GM23338 (cell line): ENCODE results near the gene ATP6V0A4. TPM values are rescaled to one million over a fixed set of nuclear protein-coding genes. Genes with fewer than 3 reads are reported as not detected.

Experiments
- ATAC-seq: fragments of 200-7000 bp; cut with Tn5 transposase; 3 replicates; pipeline ENCODE4 v1.9.1; 2020
- DNase-seq: peaks from one replicate; pipeline ENCODE4 v3.0.0-alpha.2; 2015; ENCODE audit warnings: low spot score
- H2AFZ ChIP-seq: fragments of 200-600 bp; sonication (generic); 2 replicates; pipeline ENCODE4 v1.8.0; 2016; ENCODE audit warnings: antibody characterized with exemption, mild to moderate bottlenecking, moderate library complexity
- H3F3A ChIP-seq: fragments of 200-600 bp; sonication (generic); replicated peaks from 2 replicates; pipeline ENCODE4 v1.8.0; 2017; ENCODE audit warnings: antibody characterized with exemption, mixed run types, low read depth
- H3K27ac ChIP-seq: fragments of 200-600 bp; sonication (generic); 2 replicates; pipeline ENCODE4 v1.6.1; 2016; ENCODE audit warnings: low read depth
- H3K27me3 ChIP-seq: fragments of 200-600 bp; sonication (generic); 2 replicates; pipeline ENCODE4 v1.8.0; 2016; ENCODE audit warnings: mild to moderate bottlenecking, mixed run types, moderate library complexity; ENCODE audit not compliant: insufficient read depth
- H3K36me3 ChIP-seq: fragments of 200-600 bp; sonication (generic); 2 replicates; pipeline ENCODE4 v1.8.0; 2016; ENCODE audit warnings: mild to moderate bottlenecking; ENCODE audit not compliant: insufficient read depth
- H3K4me1 ChIP-seq: fragments of 200-600 bp; sonication (generic); 2 replicates; pipeline ENCODE4 v1.8.0; 2016; ENCODE audit warnings: mild to moderate bottlenecking, moderate library complexity; ENCODE audit not compliant: insufficient read depth
- H3K4me2 ChIP-seq: fragments of 200-600 bp; sonication (generic); 2 replicates; pipeline ENCODE4 v1.7.1; 2017; ENCODE audit warnings: mixed run types
- H3K4me3 ChIP-seq: fragments of 200-600 bp; sonication (generic); 2 replicates; pipeline ENCODE4 v1.6.1; 2016; ENCODE audit warnings: mixed run types
- H3K79me2 ChIP-seq: fragments of 200-600 bp; sonication (generic); replicated peaks from 2 replicates; pipeline ENCODE4 v1.8.0; 2017; ENCODE audit warnings: mild to moderate bottlenecking; ENCODE audit not compliant: insufficient read depth
- H3K9me2 ChIP-seq: fragments of 200-600 bp; sonication (generic); 2 replicates; pipeline ENCODE4 v1.8.0; 2017; ENCODE audit not compliant: insufficient read depth
- H4K20me1 ChIP-seq: fragments of 200-600 bp; sonication (generic); replicated peaks from 2 replicates; pipeline ENCODE4 v1.8.0; 2017; ENCODE audit warnings: mild to moderate bottlenecking; ENCODE audit not compliant: insufficient read depth
- H3K27ac Mint-ChIP-seq: 2 replicates; pipeline ENCODE4 v1.8.0; 2020; ENCODE audit warnings: inconsistent platforms, mild to moderate bottlenecking, moderate library complexity, mixed read lengths
- H3K27me3 Mint-ChIP-seq: 3 replicates; pipeline ENCODE4 v1.8.0; 2022; ENCODE audit warnings: low read depth, mild to moderate bottlenecking, moderate library complexity, mixed read lengths, inconsistent platforms; ENCODE audit not compliant: insufficient read depth, poor library complexity
- H3K36me3 Mint-ChIP-seq: 3 replicates; pipeline ENCODE4 v1.8.0; 2021; ENCODE audit warnings: low read depth, mild to moderate bottlenecking, inconsistent platforms, moderate library complexity, mixed read lengths
- H3K4me1 Mint-ChIP-seq: 3 replicates; pipeline ENCODE4 v1.8.0; 2020; ENCODE audit warnings: mild to moderate bottlenecking, inconsistent platforms, mixed read lengths
- H3K4me3 Mint-ChIP-seq: 3 replicates; pipeline ENCODE4 v1.8.0; 2021; ENCODE audit warnings: moderate library complexity, mild to moderate bottlenecking, inconsistent platforms, mixed read lengths
- H3K9me3 Mint-ChIP-seq: 3 replicates; pipeline ENCODE4 v1.8.0; 2020; ENCODE audit warnings: moderate library complexity, mild to moderate bottlenecking, inconsistent platforms, mixed read lengths
- CREB1 ChIP-seq: fragments of 250-450 bp; sonication (Bioruptor Pico); IDR thresholded peaks from 2 replicates; pipeline ENCODE4 v1.5.0; 2020; ENCODE audit warnings: low read depth, mild to moderate bottlenecking, moderate library complexity
- CTCF ChIP-seq, 2 experiments: fragments of 200-600 bp in 1 of 2; sonication (generic) in 1 of 2; conservative IDR thresholded peaks; 2 replicates each; pipeline versions ENCODE4 v1.5.1 to v1.6.1; 2016 to 2017; ENCODE audit warnings: antibody characterized with exemption in 2 of 2, low read depth in 2 of 2, mild to moderate bottlenecking in 2 of 2, moderate library complexity in 1 of 2
- EZH2 ChIP-seq: fragments of 200-600 bp; sonication (generic); IDR thresholded peaks from one replicate; pipeline ENCODE4 v1.8.0; 2017; ENCODE audit warnings: antibody characterized with exemption, mild to moderate bottlenecking, low read depth; ENCODE audit not compliant: unreplicated experiment
- EZH2phosphoT487 ChIP-seq: fragments of 200-600 bp; sonication (generic); IDR thresholded peaks from one replicate; pipeline ENCODE4 v1.8.1; 2018; ENCODE audit warnings: antibody characterized with exemption; ENCODE audit not compliant: unreplicated experiment
- JUNB ChIP-seq: IDR thresholded peaks from one replicate; pipeline ENCODE4 v1.6.1; 2016; ENCODE audit warnings: antibody characterized with exemption; ENCODE audit not compliant: unreplicated experiment
- NANOG ChIP-seq: IDR thresholded peaks from 2 replicates; pipeline ENCODE4 v1.6.1; 2016; ENCODE audit warnings: antibody characterized with exemption, borderline replicate concordance
- POLR2AphosphoS5 ChIP-seq: IDR thresholded peaks from 2 replicates; pipeline ENCODE4 v1.6.1; 2016; ENCODE audit warnings: antibody characterized with exemption, low read depth
- STAT1 ChIP-seq: IDR thresholded peaks from one replicate; pipeline ENCODE4 v1.6.1; 2016; ENCODE audit warnings: antibody characterized with exemption; ENCODE audit not compliant: unreplicated experiment
- ZNF114 ChIP-seq: fragments of 250-450 bp; sonication (Bioruptor Pico); IDR thresholded peaks from 2 replicates; pipeline ENCODE4 v1.5.0; 2020; ENCODE audit warnings: mild to moderate bottlenecking, moderate library complexity
- ZNF331 ChIP-seq: fragments of 250-450 bp; sonication (Bioruptor Pico); IDR thresholded peaks from 2 replicates; pipeline ENCODE4 v1.5.0; 2020; ENCODE audit warnings: low read depth, mild to moderate bottlenecking, moderate library complexity
- polyA plus RNA-seq: library from polyadenylated mRNA; unstranded; fragments of >200 nt; fragmentation: Nextera tagmentation; extraction: Ambion mirVana; gene quantifications from 2 replicates; pipeline ENCODE4 v1.2.1, GENCODE V29; 2016
- total RNA-seq: library from RNA; depleted of rRNA; stranded (reverse); fragments of >200 nt; shearing (Covaris generic); gene quantifications from 2 replicates; pipeline ENCODE4 v1.2.3, GENCODE V29; 2014
- TF ChIP-seq, protein P1 (sequence below): IDR thresholded peaks from 2 replicates; pipeline ENCODE4 v1.6.1; 2016; ENCODE audit warnings: antibody characterized with exemption
- TF ChIP-seq, protein P2 (sequence below): fragments of 250-450 bp; sonication (Bioruptor Pico); IDR thresholded peaks from 2 replicates; pipeline ENCODE4 v1.5.0; 2020; ENCODE audit warnings: mild to moderate bottlenecking, moderate library complexity
- TF ChIP-seq, protein P3 (sequence below): IDR thresholded peaks from one replicate; pipeline ENCODE4 v1.6.1; 2018; ENCODE audit warnings: antibody characterized with exemption; ENCODE audit not compliant: unreplicated experiment

The ATP6V0A4 gene
- total and polyA plus RNA-seq, 2 experiments from 2014 or later, result 0.10 to 1.3 TPM

DNA sequence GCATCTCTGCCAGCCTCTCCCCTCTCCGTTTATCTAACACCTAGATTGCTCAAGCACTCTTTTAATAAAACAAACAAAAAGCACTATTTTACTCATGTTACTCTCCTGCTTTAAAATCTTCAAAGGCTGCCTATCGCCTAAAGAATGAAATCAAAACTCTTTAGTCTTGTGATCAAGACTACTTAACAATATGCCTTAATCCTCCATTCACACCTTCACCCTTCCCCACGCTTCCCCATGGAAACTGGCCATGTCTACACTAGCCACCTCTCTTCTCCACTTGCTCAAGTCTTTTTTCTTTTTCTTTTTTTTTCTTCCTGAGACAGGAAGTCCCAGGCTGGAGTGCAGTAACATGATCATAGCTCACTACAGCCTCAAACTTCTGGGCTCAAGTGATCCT, 48.0 kb downstream of the ATP6V0A4 start:
- Histone ChIP-seq H3K9me2 (no peaks in the 10 kb centered on the region), H3K4me2 (no peak overlapping the region), H3F3A (no peaks in the 10 kb centered on the region), H3K4me3 (no peak overlapping the region), H2AFZ (0 out of 2 replicates have a peak overlapping the region, but pooled peaks have one; percentile 38), H3K36me3 (no peaks in the 10 kb centered on the region), H3K27me3 (no peaks in the 10 kb centered on the region), H3K27ac (no peak overlapping the region), H3K79me2 (no peaks in the 10 kb centered on the region), H4K20me1 (no peaks in the 10 kb centered on the region), H3K4me1 (peaks cover 10% of the 10 kb centered on the region; the same call in 1 of the 2 replicates)
- H3K27ac Mint-ChIP-seq, result no peak overlapping the region
- TF ChIP-seq EZH2 (no peak), NANOG (no peak), CREB1 (no peak), STAT1 (no peak), POLR2AphosphoS5 (no peak), CTCF (conservative IDR thresholded peaks at IDR 0.05; ENCODE audit: low read depth in 2 of 2) (no peak), JUNB (no peak), ZNF114 (CRISPR knock-in tag) (no peak), EZH2phosphoT487 (no peak), ZNF331 (CRISPR knock-in tag) (no peak)
- TF ChIP-seq, protein P1, sequence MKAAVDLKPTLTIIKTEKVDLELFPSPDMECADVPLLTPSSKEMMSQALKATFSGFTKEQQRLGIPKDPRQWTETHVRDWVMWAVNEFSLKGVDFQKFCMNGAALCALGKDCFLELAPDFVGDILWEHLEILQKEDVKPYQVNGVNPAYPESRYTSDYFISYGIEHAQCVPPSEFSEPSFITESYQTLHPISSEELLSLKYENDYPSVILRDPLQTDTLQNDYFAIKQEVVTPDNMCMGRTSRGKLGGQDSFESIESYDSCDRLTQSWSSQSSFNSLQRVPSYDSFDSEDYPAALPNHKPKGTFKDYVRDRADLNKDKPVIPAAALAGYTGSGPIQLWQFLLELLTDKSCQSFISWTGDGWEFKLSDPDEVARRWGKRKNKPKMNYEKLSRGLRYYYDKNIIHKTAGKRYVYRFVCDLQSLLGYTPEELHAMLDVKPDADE, result no peak
- TF ChIP-seq, protein P2, sequence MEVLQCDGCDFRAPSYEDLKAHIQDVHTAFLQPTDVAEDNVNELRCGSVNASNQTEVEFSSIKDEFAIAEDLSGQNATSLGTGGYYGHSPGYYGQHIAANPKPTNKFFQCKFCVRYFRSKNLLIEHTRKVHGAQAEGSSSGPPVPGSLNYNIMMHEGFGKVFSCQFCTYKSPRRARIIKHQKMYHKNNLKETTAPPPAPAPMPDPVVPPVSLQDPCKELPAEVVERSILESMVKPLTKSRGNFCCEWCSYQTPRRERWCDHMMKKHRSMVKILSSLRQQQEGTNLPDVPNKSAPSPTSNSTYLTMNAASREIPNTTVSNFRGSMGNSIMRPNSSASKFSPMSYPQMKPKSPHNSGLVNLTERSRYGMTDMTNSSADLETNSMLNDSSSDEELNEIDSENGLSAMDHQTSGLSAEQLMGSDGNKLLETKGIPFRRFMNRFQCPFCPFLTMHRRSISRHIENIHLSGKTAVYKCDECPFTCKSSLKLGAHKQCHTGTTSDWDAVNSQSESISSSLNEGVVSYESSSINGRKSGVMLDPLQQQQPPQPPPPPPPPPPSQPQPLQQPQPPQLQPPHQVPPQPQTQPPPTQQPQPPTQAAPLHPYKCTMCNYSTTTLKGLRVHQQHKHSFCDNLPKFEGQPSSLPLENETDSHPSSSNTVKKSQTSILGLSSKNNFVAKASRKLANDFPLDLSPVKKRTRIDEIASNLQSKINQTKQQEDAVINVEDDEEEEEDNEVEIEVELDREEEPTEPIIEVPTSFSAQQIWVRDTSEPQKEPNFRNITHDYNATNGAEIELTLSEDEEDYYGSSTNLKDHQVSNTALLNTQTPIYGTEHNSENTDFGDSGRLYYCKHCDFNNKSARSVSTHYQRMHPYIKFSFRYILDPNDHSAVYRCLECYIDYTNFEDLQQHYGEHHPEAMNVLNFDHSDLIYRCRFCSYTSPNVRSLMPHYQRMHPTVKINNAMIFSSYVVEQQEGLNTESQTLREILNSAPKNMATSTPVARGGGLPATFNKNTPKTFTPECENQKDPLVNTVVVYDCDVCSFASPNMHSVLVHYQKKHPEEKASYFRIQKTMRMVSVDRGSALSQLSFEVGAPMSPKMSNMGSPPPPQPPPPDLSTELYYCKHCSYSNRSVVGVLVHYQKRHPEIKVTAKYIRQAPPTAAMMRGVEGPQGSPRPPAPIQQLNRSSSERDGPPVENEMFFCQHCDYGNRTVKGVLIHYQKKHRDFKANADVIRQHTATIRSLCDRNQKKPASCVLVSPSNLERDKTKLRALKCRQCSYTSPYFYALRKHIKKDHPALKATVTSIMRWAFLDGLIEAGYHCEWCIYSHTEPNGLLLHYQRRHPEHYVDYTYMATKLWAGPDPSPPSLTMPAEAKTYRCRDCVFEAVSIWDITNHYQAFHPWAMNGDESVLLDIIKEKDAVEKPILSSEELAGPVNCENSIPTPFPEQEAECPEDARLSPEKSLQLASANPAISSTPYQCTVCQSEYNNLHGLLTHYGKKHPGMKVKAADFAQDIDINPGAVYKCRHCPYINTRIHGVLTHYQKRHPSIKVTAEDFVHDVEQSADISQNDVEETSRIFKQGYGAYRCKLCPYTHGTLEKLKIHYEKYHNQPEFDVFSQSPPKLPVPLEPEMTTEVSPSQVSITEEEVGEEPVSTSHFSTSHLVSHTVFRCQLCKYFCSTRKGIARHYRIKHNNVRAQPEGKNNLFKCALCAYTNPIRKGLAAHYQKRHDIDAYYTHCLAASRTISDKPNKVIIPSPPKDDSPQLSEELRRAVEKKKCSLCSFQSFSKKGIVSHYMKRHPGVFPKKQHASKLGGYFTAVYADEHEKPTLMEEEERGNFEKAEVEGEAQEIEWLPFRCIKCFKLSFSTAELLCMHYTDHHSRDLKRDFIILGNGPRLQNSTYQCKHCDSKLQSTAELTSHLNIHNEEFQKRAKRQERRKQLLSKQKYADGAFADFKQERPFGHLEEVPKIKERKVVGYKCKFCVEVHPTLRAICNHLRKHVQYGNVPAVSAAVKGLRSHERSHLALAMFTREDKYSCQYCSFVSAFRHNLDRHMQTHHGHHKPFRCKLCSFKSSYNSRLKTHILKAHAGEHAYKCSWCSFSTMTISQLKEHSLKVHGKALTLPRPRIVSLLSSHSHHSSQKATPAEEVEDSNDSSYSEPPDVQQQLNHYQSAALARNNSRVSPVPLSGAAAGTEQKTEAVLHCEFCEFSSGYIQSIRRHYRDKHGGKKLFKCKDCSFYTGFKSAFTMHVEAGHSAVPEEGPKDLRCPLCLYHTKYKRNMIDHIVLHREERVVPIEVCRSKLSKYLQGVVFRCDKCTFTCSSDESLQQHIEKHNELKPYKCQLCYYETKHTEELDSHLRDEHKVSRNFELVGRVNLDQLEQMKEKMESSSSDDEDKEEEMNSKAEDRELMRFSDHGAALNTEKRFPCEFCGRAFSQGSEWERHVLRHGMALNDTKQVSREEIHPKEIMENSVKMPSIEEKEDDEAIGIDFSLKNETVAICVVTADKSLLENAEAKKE, result no peak
- TF ChIP-seq, protein P3, sequence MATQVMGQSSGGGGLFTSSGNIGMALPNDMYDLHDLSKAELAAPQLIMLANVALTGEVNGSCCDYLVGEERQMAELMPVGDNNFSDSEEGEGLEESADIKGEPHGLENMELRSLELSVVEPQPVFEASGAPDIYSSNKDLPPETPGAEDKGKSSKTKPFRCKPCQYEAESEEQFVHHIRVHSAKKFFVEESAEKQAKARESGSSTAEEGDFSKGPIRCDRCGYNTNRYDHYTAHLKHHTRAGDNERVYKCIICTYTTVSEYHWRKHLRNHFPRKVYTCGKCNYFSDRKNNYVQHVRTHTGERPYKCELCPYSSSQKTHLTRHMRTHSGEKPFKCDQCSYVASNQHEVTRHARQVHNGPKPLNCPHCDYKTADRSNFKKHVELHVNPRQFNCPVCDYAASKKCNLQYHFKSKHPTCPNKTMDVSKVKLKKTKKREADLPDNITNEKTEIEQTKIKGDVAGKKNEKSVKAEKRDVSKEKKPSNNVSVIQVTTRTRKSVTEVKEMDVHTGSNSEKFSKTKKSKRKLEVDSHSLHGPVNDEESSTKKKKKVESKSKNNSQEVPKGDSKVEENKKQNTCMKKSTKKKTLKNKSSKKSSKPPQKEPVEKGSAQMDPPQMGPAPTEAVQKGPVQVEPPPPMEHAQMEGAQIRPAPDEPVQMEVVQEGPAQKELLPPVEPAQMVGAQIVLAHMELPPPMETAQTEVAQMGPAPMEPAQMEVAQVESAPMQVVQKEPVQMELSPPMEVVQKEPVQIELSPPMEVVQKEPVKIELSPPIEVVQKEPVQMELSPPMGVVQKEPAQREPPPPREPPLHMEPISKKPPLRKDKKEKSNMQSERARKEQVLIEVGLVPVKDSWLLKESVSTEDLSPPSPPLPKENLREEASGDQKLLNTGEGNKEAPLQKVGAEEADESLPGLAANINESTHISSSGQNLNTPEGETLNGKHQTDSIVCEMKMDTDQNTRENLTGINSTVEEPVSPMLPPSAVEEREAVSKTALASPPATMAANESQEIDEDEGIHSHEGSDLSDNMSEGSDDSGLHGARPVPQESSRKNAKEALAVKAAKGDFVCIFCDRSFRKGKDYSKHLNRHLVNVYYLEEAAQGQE, result no peak
- peaks cover 6% of the 10 kb centered on the region for H3K27me3 Mint-ChIP-seq
- no peaks in the 10 kb centered on the region for H3K9me3 Mint-ChIP-seq
- no peaks in the 10 kb centered on the region for H3K36me3 Mint-ChIP-seq
- no peak for ATAC-seq
- H3K4me1 Mint-ChIP-seq, result peaks cover 13% of the 10 kb centered on the region
- no peak overlapping the region for H3K4me3 Mint-ChIP-seq
- no peak for DNase-seq
